Measurements from ENCODE around the gene MXRA5.
"Not testable (repeated sequence)": the region's sequence is repeated elsewhere in the genome, so short reads cannot be mapped to it uniquely, and the experiment has no call there.

Gene MXRA5

DNA sequence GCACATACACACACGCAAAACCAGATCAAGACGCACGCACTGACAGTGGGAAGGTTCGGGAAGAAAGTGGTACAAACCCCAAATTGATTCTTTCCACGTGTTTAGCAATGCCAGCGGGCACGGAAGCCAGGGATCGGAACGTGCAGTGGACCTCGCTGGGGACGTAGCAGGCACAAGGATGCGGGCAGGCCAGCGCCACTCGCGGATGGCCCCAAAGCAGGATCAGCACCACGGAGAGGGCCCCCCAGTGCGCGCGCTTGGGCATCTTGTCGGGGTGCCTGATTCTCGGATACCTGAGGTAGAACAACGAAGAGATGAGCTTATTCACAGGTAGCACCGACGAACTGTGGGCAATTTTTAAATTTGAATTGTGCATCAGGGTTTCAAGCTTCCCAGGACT is 2.9 kb downstream of the MXRA5 start:
- not testable (repeated sequence) for H3K4me2 ChIP-seq (ENCODE audit: low read length); H3K4ac ChIP-seq (ENCODE audit: low read depth, low read length); H2AFZ ChIP-seq (ENCODE audit: insufficient read depth, low read length, poor library complexity); H4K12ac ChIP-seq (ENCODE audit: low read depth, low read length); H3K9me3 ChIP-seq (ENCODE audit: insufficient read depth, low read depth, low read length); H3K4me3 ChIP-seq (ENCODE audit: low read depth, low read length); H3K4me1 ChIP-seq (ENCODE audit: control insufficient read depth in 1 of 2, insufficient read depth in 2 of 2, low read length in 2 of 2); H2AK5ac ChIP-seq (ENCODE audit: low read length); H4K8ac ChIP-seq (ENCODE audit: low read depth, low read length); DNase-seq; H3K23ac ChIP-seq (ENCODE audit: low read length); H3K18ac ChIP-seq (ENCODE audit: low read length); H4K91ac ChIP-seq (ENCODE audit: low read depth, low read length); H2BK12ac ChIP-seq (ENCODE audit: low read length); H3K27ac ChIP-seq (ENCODE audit: low read depth, low read length); H2BK120ac ChIP-seq (ENCODE audit: insufficient read depth, low read length, poor library complexity); H3K36me3 ChIP-seq (ENCODE audit: control insufficient read depth in 1 of 2, insufficient read depth in 2 of 2, low read length in 2 of 2); H3K27me3 ChIP-seq (ENCODE audit: insufficient read depth, low read length); H3K14ac ChIP-seq (ENCODE audit: low read length); H3K9ac ChIP-seq (ENCODE audit: low read length); H3K79me2 ChIP-seq (ENCODE audit: control insufficient read depth, insufficient read depth, low read length, poor library complexity); H2BK5ac ChIP-seq (ENCODE audit: low read depth, low read length, poor library complexity)
- H3K79me1 ChIP-seq (ENCODE audit: low read length), result peaks cover 20% of the 10 kb centered on the region
- WGBS (ENCODE audit: extremely low coverage, insufficient coverage, insufficient read length), result no CpG with 5 or more reads among the region's 24 CpGs

DNA sequence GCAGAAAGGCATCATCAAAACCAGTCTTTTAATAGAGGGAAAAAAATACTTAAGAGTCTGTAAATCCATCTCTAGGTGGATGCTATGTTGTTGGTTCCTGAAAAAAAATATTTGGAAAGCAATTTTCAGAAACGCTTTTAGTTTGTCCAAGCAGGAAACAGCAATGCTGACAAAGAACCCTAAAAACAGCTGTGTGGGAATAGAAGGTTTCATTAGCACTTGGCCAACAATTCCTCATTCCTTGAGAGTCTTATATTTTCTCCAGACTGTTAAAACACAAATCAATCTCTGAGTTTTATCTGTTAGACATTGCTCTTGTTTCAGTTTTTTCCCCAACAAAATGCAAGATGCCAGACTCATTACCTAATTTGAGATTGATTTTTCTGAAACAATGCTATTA is 6.4 kb downstream of the MXRA5 start:
- H2AK5ac ChIP-seq (ENCODE audit: low read length), result no peak overlapping the region
- H4K12ac ChIP-seq (ENCODE audit: low read depth, low read length), result no peak overlapping the region
- no peaks in the 10 kb centered on the region for H3K27me3 ChIP-seq (ENCODE audit: insufficient read depth, low read length)
- no peak overlapping the region for H3K9ac ChIP-seq (ENCODE audit: low read length)
- no peak overlapping the region for H3K14ac ChIP-seq (ENCODE audit: low read length)
- H2BK12ac ChIP-seq (ENCODE audit: low read length), result no peak overlapping the region
- no peak overlapping the region for H4K91ac ChIP-seq (ENCODE audit: low read depth, low read length)
- peaks cover 4% of the 10 kb centered on the region in 2 experiments for H3K36me3 ChIP-seq (ENCODE audit: control insufficient read depth in 1 of 2, insufficient read depth in 2 of 2, low read length in 2 of 2)
- DNase-seq, result no peak
- no peak overlapping the region for H3K4ac ChIP-seq (ENCODE audit: low read depth, low read length)
- H4K8ac ChIP-seq (ENCODE audit: low read depth, low read length), result no peak overlapping the region
- no peak overlapping the region for H3K27ac ChIP-seq (ENCODE audit: low read depth, low read length)
- H3K18ac ChIP-seq (ENCODE audit: low read length), result no peak overlapping the region
- H3K4me1 ChIP-seq (ENCODE audit: control insufficient read depth in 1 of 2, insufficient read depth in 2 of 2, low read length in 2 of 2), result no peaks in the 10 kb centered on the region
- no peaks in the 10 kb centered on the region for H3K79me2 ChIP-seq (ENCODE audit: control insufficient read depth, insufficient read depth, low read length, poor library complexity)
- H3K9me3 ChIP-seq (ENCODE audit: insufficient read depth, low read depth, low read length), result no peaks in the 10 kb centered on the region
- H3K23ac ChIP-seq (ENCODE audit: low read length), result no peak overlapping the region
- no peak overlapping the region for H3K4me3 ChIP-seq (ENCODE audit: low read depth, low read length)
- H3K4me2 ChIP-seq (ENCODE audit: low read length), result no peak overlapping the region
- WGBS (ENCODE audit: extremely low coverage, insufficient coverage, insufficient read length), result no CpG with 5 or more reads among the region's 1 CpG
- H2BK120ac ChIP-seq (ENCODE audit: insufficient read depth, low read length, poor library complexity), result no peak overlapping the region
- no peak overlapping the region for H2AFZ ChIP-seq (ENCODE audit: insufficient read depth, low read length, poor library complexity)
- H3K79me1 ChIP-seq (ENCODE audit: low read length), result no peaks in the 10 kb centered on the region
- H2BK5ac ChIP-seq (ENCODE audit: low read depth, low read length, poor library complexity), result no peak overlapping the region

DNA sequence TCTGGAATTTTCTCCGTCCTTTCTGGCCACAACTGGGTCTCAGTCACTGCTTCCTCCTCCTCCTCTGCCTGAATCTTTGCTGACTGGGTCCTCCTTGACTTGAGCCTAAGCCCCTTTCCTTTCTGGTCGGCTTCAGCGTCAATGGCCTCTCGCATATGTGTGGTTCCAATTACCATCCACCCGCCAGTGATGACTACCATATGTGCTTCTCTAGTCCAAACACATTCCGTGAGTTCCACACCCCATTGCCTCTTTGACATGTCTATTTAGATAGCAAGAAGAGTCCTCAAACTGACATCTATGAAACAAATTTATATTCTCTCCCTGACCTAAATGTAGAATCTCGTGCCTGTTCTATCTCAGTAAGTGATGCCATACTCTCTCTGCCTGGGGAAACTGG is 19.8 kb downstream of the MXRA5 start:
- WGBS (ENCODE audit: extremely low coverage, insufficient coverage, insufficient read length), result no CpG with 5 or more reads among the region's 7 CpGs
- Histone ChIP-seq H3K79me2 (ENCODE audit: control insufficient read depth, insufficient read depth, low read length, poor library complexity) (no peaks in the 10 kb centered on the region), H3K9me3 (ENCODE audit: insufficient read depth, low read depth, low read length) (no peaks in the 10 kb centered on the region), H3K4me2 (ENCODE audit: low read length) (no peak overlapping the region), H3K23ac (ENCODE audit: low read length) (no peak overlapping the region), H3K14ac (ENCODE audit: low read length) (no peak overlapping the region), H3K27ac (ENCODE audit: low read depth, low read length) (no peak overlapping the region), H3K4me3 (ENCODE audit: low read depth, low read length) (no peak overlapping the region), H4K8ac (ENCODE audit: low read depth, low read length) (no peak overlapping the region), H2AFZ (ENCODE audit: insufficient read depth, low read length, poor library complexity) (no peak overlapping the region), H3K27me3 (ENCODE audit: insufficient read depth, low read length) (no peaks in the 10 kb centered on the region), H3K9ac (ENCODE audit: low read length) (no peak overlapping the region), H4K12ac (ENCODE audit: low read depth, low read length) (no peak overlapping the region), H2BK12ac (ENCODE audit: low read length) (no peak overlapping the region), H4K91ac (ENCODE audit: low read depth, low read length) (no peak overlapping the region), H2BK5ac (ENCODE audit: low read depth, low read length, poor library complexity) (no peak overlapping the region), H3K36me3 (ENCODE audit: control insufficient read depth in 1 of 2, insufficient read depth in 2 of 2, low read length in 2 of 2) (peaks cover 13 to 38% of the 10 kb centered on the region in 2 experiments), H3K4me1 (ENCODE audit: control insufficient read depth in 1 of 2, insufficient read depth in 2 of 2, low read length in 2 of 2) (no peaks in the 10 kb centered on the region), H3K79me1 (ENCODE audit: low read length) (no peaks in the 10 kb centered on the region), H2BK120ac (ENCODE audit: insufficient read depth, low read length, poor library complexity) (no peak overlapping the region), H3K4ac (ENCODE audit: low read depth, low read length) (no peak overlapping the region), H2AK5ac (ENCODE audit: low read length) (no peak overlapping the region), H3K18ac (ENCODE audit: low read length) (no peak overlapping the region)
- no peak for DNase-seq

DNA sequence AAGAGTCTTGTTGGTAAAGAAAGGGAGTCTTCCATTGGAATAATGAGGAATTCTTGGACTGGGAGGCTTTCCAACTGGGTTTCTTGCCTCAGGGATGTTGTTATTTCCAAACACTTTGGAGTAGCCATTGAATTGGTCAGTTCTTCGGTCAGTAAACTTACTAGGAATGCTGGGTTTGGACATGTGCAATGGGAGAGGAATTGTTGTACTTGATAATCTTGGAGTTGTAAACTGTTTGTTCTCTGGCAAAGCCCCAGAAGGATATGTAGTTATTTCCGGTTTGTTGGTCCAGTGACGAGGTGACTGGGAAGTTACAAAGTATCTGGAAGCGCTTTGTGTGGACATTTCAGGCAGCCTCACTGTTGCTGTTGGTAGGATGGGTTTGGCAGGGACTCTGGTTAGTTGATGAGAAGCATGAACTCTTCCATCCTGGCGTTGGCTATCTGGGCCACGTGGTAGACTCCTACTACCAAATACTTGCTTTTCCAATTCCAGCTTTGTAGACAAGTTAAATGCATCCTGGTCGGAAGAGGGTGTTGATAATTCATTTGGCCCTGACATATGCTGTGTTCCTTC is 25.9 kb downstream of the MXRA5 start:
- Histone ChIP-seq H2AK5ac (ENCODE audit: low read length) (no peak overlapping the region), H2BK120ac (ENCODE audit: insufficient read depth, low read length, poor library complexity) (no peak overlapping the region), H3K79me1 (ENCODE audit: low read length) (no peaks in the 10 kb centered on the region), H4K8ac (ENCODE audit: low read depth, low read length) (no peak overlapping the region), H2AFZ (ENCODE audit: insufficient read depth, low read length, poor library complexity) (no peak overlapping the region), H3K4me2 (ENCODE audit: low read length) (no peak overlapping the region), H3K9ac (ENCODE audit: low read length) (no peak overlapping the region), H3K4me1 (ENCODE audit: control insufficient read depth in 1 of 2, insufficient read depth in 2 of 2, low read length in 2 of 2) (no peaks in the 10 kb centered on the region), H3K4ac (ENCODE audit: low read depth, low read length) (no peak overlapping the region), H3K27ac (ENCODE audit: low read depth, low read length) (no peak overlapping the region), H3K79me2 (ENCODE audit: control insufficient read depth, insufficient read depth, low read length, poor library complexity) (no peaks in the 10 kb centered on the region), H3K14ac (ENCODE audit: low read length) (no peak overlapping the region), H3K27me3 (ENCODE audit: insufficient read depth, low read length) (no peaks in the 10 kb centered on the region), H4K91ac (ENCODE audit: low read depth, low read length) (no peak overlapping the region), H4K12ac (ENCODE audit: low read depth, low read length) (no peak overlapping the region), H3K36me3 (ENCODE audit: control insufficient read depth in 1 of 2, insufficient read depth in 2 of 2, low read length in 2 of 2) (peaks cover 30 to 43% of the 10 kb centered on the region in 2 experiments), H3K9me3 (ENCODE audit: insufficient read depth, low read depth, low read length) (no peaks in the 10 kb centered on the region), H2BK5ac (ENCODE audit: low read depth, low read length, poor library complexity) (no peak overlapping the region), H3K23ac (ENCODE audit: low read length) (no peak overlapping the region), H3K4me3 (ENCODE audit: low read depth, low read length) (no peak overlapping the region), H3K18ac (ENCODE audit: low read length) (no peak overlapping the region), H2BK12ac (ENCODE audit: low read length) (no peak overlapping the region)
- no peak for DNase-seq
- no CpG with 5 or more reads among the region's 7 CpGs for WGBS (ENCODE audit: extremely low coverage, insufficient coverage, insufficient read length)

Data from trophoblast cell (in vitro differentiated cells and primary cell).